ENCODE data around the gene AGRP. TPM values are rescaled to one million over a fixed set of nuclear protein-coding genes. Genes with fewer than 3 reads are reported as not detected.
A peak's percentile ranks its signal among the peaks of the same experiment; 100 is the strongest.

Gene AGRP
- not detected for total RNA-seq
- not detected for polyA plus RNA-seq (ENCODE audit: insufficient read depth in 1 of 8, insufficient read length in 8 of 8, low replicate concordance in 1 of 8)
- long read RNA-seq, donor 1: 0 reads
- long read RNA-seq, donor 2: 0 reads
- long read RNA-seq, donor 3: 0 reads
- long read RNA-seq, donor 4: 0 reads
- long read RNA-seq, donor 5: 0 reads
- long read RNA-seq, donor 6: 0 reads
- long read RNA-seq, donor 7: 0 reads
- long read RNA-seq, donor 8: 0 reads
- long read RNA-seq, donor 9: 0 reads
- long read RNA-seq, donor 10: 0 reads
- long read RNA-seq, donor 11: 0 reads

DNA sequence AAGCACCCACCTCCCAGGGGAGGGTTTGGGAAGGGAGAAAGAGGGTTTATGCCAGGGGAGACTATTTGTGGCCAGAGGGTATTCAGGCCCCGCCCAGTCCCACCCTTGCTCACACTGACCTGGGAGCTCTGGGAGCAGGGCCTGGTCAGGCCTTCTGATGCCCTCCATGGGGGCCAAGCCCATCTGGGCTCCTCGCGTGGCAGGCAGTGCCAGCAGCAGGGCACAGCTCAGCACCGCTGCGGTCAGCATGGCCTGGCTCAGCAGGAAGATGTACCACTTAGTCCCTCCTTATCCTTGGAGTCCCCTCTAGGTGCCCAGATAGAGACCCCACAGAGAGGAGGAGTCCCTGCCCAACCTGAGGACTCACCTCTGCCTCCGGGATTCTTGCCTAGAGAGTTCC lies at the start of gene AGRP:
Gene AGRP (minus strand): TSS at position 398 of the 400 bp plus-strand sequence. CDS start 149 bp downstream, at position 249.
- Histone ChIP-seq H3K27ac (ENCODE audit: low read length) (peak within 1 kb of the TSS; percentile 92), H3K4me3 (ENCODE audit: low read length) (no peak within 1 kb of the TSS), H3K27me3 (ENCODE audit: control insufficient read depth, insufficient read depth, low read length) (no peaks in the 10 kb centered on the region), H3K9me3 (replicated peaks; ENCODE audit: control insufficient read depth, low read depth, low read length) (no peaks in the 10 kb centered on the region), H3K4me1 (ENCODE audit: control insufficient read depth, insufficient read depth, low read length) (peaks cover 29% of the 10 kb centered on the region), H3K36me3 (ENCODE audit: control insufficient read depth, insufficient read depth, low read length) (peaks cover 11% of the 10 kb centered on the region)
- DNase-seq: no peak
- WGBS (ENCODE audit: insufficient coverage): 87% methylated on average over 5 of the region's 6 CpGs

DNA sequence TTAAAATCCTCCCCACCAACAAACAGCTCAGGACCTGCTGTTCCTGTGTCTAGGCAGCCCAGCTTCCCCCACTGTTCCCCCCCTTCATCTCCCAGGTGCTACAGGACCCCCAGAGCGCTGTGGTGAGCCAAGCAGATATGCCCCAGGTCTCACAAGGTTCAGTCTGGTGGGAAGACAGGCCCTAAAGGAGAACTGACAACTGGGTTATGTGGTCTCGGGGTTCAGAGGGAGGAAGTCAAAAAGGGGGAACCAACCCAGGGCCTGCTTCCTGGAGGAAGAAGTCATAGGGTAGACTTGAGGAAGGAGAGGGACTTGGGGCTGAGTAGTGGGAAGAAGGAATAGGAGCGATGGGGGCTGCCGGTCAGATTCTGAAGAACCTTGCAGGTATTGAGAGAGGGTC lies 47.9 kb upstream of the AGRP start:
- Histone ChIP-seq H3K27ac (ENCODE audit: low read length) (peak overlapping the region; percentile 87), H3K27me3 (ENCODE audit: control insufficient read depth, insufficient read depth, low read length) (peaks cover 2% of the 10 kb centered on the region), H3K36me3 (ENCODE audit: control insufficient read depth, insufficient read depth, low read length) (peaks cover 8% of the 10 kb centered on the region), H3K4me3 (ENCODE audit: low read length) (no peak overlapping the region), H3K4me1 (ENCODE audit: control insufficient read depth, insufficient read depth, low read length) (peaks cover 29% of the 10 kb centered on the region), H3K9me3 (replicated peaks; ENCODE audit: control insufficient read depth, low read depth, low read length) (no peaks in the 10 kb centered on the region)
- WGBS (ENCODE audit: insufficient coverage): 91% methylated on average over 3 of the region's 4 CpGs
- peak; percentile 67 for DNase-seq

DNA sequence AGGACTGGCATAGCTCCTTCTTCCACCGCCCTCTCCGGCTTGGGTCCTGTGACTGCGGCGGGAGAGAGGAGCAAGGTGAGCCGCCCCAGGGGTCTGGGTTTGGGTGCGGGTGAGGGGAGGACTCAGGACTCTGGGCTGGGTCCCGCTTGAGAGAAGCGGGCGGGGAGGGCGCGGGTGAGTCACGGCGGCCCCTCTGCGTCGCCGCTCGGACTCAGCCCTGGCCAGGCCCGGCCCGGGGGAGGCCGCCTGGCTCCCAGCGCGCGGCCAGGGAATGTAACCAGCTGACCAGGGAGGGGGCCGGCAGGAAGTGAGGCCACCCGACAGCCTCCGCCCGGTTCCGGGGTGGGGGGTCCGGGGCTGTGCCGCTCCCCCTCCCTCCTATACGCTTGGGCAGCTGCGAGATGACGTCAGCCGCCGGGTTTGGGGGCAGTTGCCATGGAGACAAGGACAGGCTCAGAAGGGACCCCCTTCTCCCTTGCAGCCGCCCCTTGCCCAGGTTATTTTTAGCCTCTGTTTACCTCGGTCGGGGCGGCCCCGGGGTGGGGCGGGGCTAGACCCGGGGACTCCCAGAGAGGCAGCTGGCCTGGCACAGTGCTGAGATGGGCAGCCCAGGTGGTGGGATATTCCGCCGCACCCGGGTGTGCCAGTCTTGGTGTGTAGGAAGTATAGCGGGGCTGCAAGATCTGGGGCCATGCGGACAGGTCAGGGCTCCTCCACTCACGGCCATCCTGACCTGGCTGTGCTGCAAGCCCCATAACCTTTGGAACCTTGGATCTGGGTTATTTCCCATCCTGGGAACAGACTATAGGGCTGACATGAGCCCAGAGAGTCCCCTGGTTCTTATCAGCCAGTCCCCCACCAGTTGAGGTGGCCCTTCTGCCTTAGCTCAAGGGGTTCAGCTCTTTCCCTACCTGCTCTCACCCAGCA lies 46.9 kb upstream of the AGRP start:
- peaks cover 28% of the 10 kb centered on the region for H3K4me1 ChIP-seq (ENCODE audit: control insufficient read depth, insufficient read depth, low read length)
- H3K36me3 ChIP-seq (ENCODE audit: control insufficient read depth, insufficient read depth, low read length): peaks cover 3% of the 10 kb centered on the region
- H3K27ac ChIP-seq (ENCODE audit: low read length): peak overlapping the region; percentile 87
- no peaks in the 10 kb centered on the region for H3K9me3 ChIP-seq (replicated peaks; ENCODE audit: control insufficient read depth, low read depth, low read length)
- peak; percentile 84 for DNase-seq
- peak overlapping the region; percentile 84 for H3K4me3 ChIP-seq (ENCODE audit: low read length)
- peaks cover 2% of the 10 kb centered on the region for H3K27me3 ChIP-seq (ENCODE audit: control insufficient read depth, insufficient read depth, low read length)
- 5% methylated on average over 41 of the region's 48 CpGs for WGBS (ENCODE audit: insufficient coverage)

DNA sequence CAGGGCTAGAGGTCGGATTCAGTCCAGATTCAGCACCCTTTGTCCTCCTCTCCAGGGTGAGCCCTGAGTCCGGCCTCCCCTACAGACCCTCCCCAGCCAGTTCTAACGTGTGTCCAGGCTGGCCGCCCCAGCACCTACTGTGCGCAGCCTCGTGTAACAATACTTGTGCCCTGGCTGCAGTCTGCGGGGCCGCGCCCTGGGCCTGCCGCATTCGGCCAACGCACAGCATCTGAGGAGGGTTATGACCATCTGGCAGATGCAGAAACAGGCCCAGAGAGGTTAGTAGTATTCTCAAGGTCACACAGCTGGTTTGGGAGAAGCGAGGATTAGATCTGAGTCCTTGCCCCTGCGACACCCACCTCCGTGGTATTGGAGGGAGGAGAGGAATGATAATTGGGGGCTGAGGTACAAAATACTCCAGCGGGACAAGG lies 46.2 kb upstream of the AGRP start:
- no peaks in the 10 kb centered on the region for H3K9me3 ChIP-seq (replicated peaks; ENCODE audit: control insufficient read depth, low read depth, low read length)
- no peak for DNase-seq
- WGBS (ENCODE audit: insufficient coverage): 4% methylated on average over 14 of the region's 16 CpGs
- peak overlapping the region; percentile 84 for H3K4me3 ChIP-seq (ENCODE audit: low read length)
- H3K27ac ChIP-seq (ENCODE audit: low read length): peak overlapping the region; percentile 87
- H3K4me1 ChIP-seq (ENCODE audit: control insufficient read depth, insufficient read depth, low read length): peaks cover 28% of the 10 kb centered on the region
- no peaks in the 10 kb centered on the region for H3K27me3 ChIP-seq (ENCODE audit: control insufficient read depth, insufficient read depth, low read length)
- H3K36me3 ChIP-seq (ENCODE audit: control insufficient read depth, insufficient read depth, low read length): no peaks in the 10 kb centered on the region

GRCh38 chr16:67528870-67529581 lies 45.7 kb upstream of the AGRP start:
- no peaks in the 10 kb centered on the region for H3K36me3 ChIP-seq (ENCODE audit: control insufficient read depth, insufficient read depth, low read length)
- peak; percentile 63 for DNase-seq
- H3K27ac ChIP-seq (ENCODE audit: low read length): peak overlapping the region; percentile 87
- peak overlapping the region; percentile 84 for H3K4me3 ChIP-seq (ENCODE audit: low read length)
- under 1% methylated on average over 59 of the region's 65 CpGs for WGBS (ENCODE audit: insufficient coverage)
- no peaks in the 10 kb centered on the region for H3K27me3 ChIP-seq (ENCODE audit: control insufficient read depth, insufficient read depth, low read length)
- H3K4me1 ChIP-seq (ENCODE audit: control insufficient read depth, insufficient read depth, low read length): peaks cover 28% of the 10 kb centered on the region
- no peaks in the 10 kb centered on the region for H3K9me3 ChIP-seq (replicated peaks; ENCODE audit: control insufficient read depth, low read depth, low read length)

DNA sequence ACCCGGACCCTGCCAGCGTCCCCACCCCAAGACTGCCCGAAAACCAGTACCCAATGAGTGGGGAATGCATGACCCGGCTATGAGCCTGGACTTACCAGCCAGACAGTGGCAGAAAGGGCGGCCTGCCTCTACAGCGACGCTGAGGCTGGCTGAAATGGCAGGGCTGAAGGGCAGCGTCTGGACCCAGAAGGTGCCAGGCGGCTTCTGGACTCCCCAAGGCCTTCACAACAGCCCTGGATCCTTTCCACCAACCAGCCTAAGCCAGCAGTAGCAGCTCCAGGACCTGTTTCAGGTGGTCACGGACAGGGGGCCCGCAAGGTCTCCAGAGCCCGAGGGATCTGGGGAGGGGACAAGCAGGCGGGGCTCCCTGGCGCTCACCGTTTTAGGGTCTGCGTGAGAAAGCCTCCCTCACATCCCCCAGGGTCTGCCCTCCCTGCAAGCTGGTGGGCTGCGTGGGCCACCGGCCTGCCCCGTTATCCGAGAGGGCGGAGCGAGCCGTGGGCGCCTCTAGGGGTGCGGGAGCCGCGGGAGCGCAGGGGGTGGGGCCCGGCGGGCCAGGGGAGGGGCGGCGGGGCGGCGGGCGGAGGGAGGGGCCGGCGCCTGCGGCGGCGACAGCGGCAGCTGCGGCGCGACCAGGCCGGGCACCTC lies 45.0 kb upstream of the AGRP start, which contains the start of gene RIPOR1:
Gene RIPOR1 (plus strand): TSS at position 608 of the 648 bp plus-strand sequence. CDS start 9,618 bp downstream, outside the sequence.
- no peaks in the 10 kb centered on the region for H3K36me3 ChIP-seq (ENCODE audit: control insufficient read depth, insufficient read depth, low read length)
- WGBS (ENCODE audit: insufficient coverage): 15% methylated on average over 36 of the region's 45 CpGs
- H3K4me3 ChIP-seq (ENCODE audit: low read length): peak within 1 kb of the TSS; percentile 84
- H3K4me1 ChIP-seq (ENCODE audit: control insufficient read depth, insufficient read depth, low read length): peaks cover 28% of the 10 kb centered on the region
- H3K9me3 ChIP-seq (replicated peaks; ENCODE audit: control insufficient read depth, low read depth, low read length): no peaks in the 10 kb centered on the region
- H3K27ac ChIP-seq (ENCODE audit: low read length): peak within 1 kb of the TSS; percentile 87
- no peaks in the 10 kb centered on the region for H3K27me3 ChIP-seq (ENCODE audit: control insufficient read depth, insufficient read depth, low read length)
- peak; percentile 57 for DNase-seq

- H3K4me3 ChIP-seq (ENCODE audit: low read length): no peak overlapping the region
- no peaks in the 10 kb centered on the region for H3K9me3 ChIP-seq (replicated peaks; ENCODE audit: control insufficient read depth, low read depth, low read length)
- H3K4me1 ChIP-seq (ENCODE audit: control insufficient read depth, insufficient read depth, low read length): peaks cover 29% of the 10 kb centered on the region
- no peaks in the 10 kb centered on the region for H3K27me3 ChIP-seq (ENCODE audit: control insufficient read depth, insufficient read depth, low read length)
- no peak for DNase-seq
- no peak overlapping the region for H3K27ac ChIP-seq (ENCODE audit: low read length)
- WGBS (ENCODE audit: insufficient coverage): 80% methylated on average over 2 of the region's 3 CpGs
- no peaks in the 10 kb centered on the region for H3K36me3 ChIP-seq (ENCODE audit: control insufficient read depth, insufficient read depth, low read length)
Measured at GRCh38 chr16:67526149-67526791, 42.9 kb upstream of the AGRP start.

DNA sequence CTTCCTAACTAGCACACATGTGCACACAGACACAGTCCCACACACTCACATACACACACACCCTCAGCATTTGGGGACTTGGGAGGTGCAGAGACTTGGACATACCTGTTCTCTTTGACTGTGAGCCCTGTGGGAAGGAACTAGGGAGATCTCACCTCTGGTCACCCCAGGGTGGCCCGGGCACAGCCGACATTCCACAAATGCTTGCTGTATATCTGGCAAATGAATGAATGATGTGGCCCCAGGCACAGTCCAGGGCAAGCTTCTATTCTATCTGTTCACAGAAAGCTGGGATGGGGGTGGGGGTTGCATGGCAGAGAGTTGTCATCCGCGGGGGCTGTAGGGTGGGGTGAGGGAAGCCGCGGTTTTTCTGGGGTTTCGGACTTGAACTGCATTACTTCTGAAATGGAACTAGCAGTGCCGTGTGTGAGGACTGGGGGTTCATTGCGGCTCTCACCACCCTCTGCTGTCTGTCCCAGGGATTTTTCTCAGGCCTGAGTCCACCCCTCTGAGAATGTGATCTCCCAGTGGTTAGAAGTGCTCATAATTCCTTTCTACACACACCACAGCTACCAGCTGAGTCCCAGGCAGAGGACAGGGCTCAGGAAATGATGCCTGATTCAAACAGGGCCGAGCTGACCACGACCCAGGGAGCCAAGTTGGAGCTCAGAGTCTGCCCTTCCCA lies 42.0 kb upstream of the AGRP start:
- H3K9me3 ChIP-seq (replicated peaks; ENCODE audit: control insufficient read depth, low read depth, low read length): no peaks in the 10 kb centered on the region
- no peak for DNase-seq
- WGBS (ENCODE audit: insufficient coverage): 49% methylated on average over 10 of the region's 11 CpGs
- H3K36me3 ChIP-seq (ENCODE audit: control insufficient read depth, insufficient read depth, low read length): no peaks in the 10 kb centered on the region
- peaks cover 24% of the 10 kb centered on the region for H3K4me1 ChIP-seq (ENCODE audit: control insufficient read depth, insufficient read depth, low read length)
- H3K27me3 ChIP-seq (ENCODE audit: control insufficient read depth, insufficient read depth, low read length): no peaks in the 10 kb centered on the region
- no peak overlapping the region for H3K27ac ChIP-seq (ENCODE audit: low read length)
- H3K4me3 ChIP-seq (ENCODE audit: low read length): no peak overlapping the region

Measured in muscle of leg (tissue), 16 donors.